Dermis microvascular lymphatic vessel endothelial cell (primary cell): Measurements from ENCODE around the gene COA1. TPM values are rescaled to one million over a fixed set of nuclear protein-coding genes. Genes with fewer than 3 reads are reported as not detected.
"Not testable (repeated sequence)": the region's sequence is repeated elsewhere in the genome, so short reads cannot be mapped to it uniquely, and the experiment has no call there.

Source experiments
- DNase-seq, 2 donors: peaks; one replicate each; pipeline versions ENCODE4 v3.0.0 to v3.0.0-alpha.2; 2010; ENCODE audit warnings: low read depth in 2 of 2
- total RNA-seq: library from RNA; depleted of rRNA; stranded (reverse); fragments of >200 nt; gene quantifications from 2 replicates; pipeline ENCODE4 v1.2.1, GENCODE V29; 2014

COA1 gene, protein sequence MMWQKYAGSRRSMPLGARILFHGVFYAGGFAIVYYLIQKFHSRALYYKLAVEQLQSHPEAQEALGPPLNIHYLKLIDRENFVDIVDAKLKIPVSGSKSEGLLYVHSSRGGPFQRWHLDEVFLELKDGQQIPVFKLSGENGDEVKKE
- total RNA-seq, result 30.2 and 33.6 TPM in 2 replicates

DNA sequence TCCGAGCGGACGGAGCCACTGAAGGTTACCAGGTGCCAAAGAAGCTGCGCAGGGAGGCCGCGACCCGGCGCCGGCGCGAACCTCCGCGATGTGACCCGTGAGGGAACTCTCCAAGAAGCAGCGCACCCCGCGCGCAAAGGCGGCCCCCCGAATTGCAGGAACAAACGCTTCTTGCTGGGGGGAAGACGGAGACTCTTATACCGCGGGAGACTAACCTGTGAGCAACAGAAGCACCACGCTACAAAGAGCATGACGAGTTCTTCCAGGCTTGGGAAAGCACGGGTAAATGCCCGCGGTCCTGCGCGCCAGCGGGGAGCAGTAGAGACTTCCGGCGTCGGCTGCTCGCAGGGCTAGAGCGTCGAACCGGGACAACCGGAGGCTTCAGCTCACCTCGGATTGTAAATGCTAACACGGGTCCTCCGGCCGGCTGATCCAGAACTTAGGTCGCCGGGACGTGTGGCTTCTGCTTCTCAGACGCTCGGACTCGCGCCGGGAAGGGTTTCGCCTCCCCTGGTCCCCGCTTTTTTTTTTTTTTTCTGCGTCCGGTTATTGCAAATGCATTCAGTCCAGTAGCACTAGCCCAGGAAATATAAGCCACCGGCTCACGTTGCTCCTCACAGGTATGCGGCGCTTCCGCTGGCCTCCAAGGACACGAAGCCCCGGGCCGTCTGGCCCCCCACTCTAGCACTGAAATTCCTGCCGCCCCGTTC lies at the start of gene COA1:
TSS of gene COA1 (minus strand) at position 310 of the 710 bp plus-strand sequence. CDS start 80,909 bp downstream, outside the sequence.
- peak; percentile 84 to 92 for DNase-seq

DNA sequence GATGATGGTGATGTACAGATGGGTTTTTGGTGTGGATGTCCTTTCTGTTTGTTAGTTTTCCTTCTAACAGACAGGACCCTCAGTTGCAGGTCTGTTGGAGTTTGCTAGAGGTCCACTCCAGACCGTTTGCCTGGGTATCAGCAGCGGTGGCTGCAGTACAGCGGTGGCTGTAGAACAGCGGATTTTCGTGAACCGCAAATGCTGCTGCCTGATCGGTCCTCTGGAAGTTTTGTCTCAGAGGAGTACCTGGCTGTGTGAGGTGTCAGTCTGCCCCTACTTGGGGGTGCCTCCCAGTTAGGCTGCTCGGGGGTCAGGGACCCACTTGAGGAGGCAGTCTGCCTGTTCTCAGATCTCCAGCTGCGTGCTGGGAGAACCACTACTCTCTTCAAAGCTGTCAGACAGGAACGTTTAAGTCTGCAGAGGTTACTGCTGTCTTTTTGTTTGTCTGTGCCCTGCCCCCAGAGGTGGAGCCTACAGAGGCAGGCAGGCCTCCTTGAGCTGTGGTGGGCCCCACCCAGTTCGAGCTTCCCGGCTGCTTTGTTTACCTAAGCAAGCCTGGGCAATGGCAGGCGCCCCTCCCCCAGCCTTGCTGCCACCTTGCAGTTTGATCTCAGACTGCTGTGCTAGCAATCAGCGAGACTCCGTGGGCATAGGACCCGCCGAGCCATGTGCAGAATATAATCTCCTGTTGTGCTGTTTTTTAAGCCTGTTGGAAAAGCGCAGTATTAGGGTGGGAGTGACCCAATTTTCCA lies 49.1 kb upstream of the COA1 start:
- DNase-seq, result not testable (repeated sequence)

DNA sequence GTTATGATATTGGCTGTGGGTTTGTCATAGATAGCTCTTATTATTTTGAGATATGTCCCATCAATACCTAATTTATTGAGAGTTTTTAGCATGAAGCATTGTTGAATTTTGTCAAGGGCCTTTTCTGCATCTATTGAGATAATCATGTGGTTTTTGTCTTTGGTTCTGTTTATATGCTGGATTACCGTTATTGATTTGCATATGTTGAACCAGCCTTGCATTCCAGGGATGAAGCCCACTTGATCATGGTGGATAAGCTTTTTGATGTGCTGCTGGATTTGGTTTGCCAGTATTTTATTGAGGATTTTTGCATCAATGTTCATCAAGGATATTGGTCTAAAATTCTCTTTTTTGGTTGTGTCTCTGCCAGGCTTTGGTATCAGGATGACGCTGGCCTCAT lies 45.9 kb upstream of the COA1 start:
- not testable (repeated sequence) for DNase-seq

DNA sequence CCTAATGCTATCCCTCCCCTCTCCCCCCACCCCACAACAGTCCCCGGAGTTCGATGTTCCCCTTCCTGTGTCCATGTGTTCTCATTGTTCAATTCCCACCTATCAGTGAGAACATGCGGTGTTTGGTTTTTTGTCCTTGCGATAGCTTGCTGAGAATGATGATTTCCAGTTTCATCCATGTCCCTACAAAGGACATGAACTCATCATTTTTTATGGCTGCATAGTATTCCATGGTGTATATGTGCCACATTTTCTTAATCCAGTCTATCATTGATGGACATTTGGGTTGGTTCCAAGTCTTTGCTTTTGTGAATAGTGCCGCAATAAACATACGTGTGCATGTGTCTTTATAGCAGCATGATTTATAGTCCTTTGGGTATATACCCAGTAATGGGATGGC lies 43.9 kb upstream of the COA1 start:
- not testable (repeated sequence) for DNase-seq

DNA sequence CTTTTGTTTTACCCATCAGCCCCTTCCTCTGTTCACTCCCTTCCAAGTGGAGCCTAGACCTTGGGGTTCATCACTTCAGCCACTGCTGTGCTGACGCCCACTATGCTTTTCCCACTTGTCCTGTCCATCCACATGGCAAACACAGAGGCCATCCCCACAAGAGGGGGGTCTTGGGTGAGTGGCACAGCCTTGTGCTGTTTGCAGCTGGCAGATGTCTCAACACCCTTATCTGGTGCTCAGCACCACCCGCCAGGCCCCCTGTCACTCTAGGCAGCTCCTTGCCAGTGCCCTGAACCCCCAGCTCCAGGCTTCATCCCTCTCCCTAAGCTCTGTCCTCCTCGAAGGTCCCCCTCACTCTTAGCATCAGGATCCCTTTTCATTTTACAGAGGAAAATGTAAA lies 42.2 kb upstream of the COA1 start:
- DNase-seq, result no peak

DNA sequence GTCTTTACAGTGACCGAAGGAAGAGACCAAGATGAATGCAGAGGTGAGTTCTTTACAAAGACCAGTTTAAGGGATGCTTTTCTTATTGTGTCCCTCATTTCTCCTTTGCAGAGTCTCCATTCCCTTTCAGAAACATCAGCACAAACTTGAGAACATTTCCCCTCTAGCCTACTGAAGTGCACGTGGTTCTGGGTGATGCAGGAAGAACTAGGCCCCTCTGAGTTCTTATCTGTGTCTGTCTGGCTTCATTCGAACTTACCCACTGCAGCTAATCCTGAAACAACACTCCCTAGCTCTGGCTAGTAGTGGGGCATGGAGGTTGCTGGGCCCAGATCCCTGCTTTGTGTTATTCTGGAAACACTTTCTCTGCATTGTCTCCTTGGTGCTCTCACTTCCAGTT lies 41.8 kb upstream of the COA1 start:
- no peak for DNase-seq

DNA sequence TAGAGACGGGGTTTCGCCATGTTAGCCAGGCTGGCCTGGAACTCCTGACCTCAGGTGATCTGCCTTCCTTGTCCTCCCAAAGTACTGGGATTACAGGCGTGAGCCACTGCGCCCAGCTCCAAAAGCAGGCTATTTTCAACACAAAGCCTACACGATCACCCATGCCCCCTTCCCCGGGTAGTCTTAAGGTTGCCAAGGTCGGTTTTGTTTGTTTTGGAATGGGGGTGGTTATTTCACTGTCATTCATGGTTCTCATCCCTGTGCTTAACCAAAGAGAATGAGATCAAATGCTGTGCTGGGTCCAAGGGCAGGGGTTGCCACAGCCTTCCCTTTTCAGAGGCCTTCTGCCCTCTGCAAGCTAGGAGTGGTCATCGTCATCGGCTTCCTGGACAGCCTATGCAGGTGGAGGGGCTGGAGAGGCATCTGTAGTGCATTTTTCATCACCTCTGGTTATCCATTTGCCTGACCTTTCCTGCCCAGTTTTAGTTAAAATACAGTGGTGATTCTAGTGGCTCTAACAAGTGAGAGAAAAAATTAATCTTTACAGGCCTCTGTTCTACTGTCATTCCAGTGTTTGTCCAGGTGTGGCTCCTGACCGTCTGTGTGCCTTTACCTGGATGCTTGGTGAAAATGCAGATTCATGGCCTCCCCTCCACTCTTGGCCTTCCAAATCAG lies 40.6 kb upstream of the COA1 start:
- DNase-seq, result no peak

DNA sequence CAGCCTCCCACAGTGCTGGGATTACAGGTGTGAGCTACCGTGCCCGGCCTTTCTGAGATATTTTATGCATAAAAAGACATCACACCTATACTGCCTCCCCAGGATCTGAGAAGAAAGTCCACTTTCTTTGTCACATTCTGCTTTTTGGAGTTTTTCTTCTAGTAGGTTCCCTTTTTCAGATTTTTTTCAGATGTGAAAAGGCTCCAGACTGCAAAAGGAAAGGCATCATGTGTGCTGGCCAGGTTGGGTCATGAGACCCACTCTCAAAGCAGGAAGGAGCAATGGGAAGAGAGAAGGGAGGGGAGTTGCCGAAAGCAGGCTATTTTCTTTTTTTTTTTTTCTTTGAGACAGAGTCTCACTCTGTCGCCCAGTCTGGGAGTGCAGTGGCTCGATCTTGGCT lies 40.0 kb upstream of the COA1 start:
- no peak for DNase-seq

DNA sequence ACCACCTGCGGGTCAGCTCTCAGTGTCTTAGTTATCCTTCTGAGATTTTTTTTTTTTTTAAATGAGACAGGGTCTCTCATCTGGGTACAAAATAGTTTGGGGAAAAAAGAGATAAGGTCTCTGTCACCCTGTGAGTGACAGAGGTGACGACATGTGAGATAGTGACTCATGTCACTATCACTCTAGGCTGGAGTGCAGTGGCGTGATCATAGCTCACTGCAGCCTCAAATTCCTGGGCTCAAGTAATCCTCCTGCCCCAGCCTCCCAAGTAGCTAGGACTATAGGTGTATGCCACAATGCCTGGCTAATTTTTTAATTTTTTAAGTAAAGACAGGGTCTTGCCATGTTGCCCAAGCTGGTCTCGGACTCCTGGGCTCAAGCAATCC lies 39.6 kb upstream of the COA1 start:
- DNase-seq, result no peak

DNA sequence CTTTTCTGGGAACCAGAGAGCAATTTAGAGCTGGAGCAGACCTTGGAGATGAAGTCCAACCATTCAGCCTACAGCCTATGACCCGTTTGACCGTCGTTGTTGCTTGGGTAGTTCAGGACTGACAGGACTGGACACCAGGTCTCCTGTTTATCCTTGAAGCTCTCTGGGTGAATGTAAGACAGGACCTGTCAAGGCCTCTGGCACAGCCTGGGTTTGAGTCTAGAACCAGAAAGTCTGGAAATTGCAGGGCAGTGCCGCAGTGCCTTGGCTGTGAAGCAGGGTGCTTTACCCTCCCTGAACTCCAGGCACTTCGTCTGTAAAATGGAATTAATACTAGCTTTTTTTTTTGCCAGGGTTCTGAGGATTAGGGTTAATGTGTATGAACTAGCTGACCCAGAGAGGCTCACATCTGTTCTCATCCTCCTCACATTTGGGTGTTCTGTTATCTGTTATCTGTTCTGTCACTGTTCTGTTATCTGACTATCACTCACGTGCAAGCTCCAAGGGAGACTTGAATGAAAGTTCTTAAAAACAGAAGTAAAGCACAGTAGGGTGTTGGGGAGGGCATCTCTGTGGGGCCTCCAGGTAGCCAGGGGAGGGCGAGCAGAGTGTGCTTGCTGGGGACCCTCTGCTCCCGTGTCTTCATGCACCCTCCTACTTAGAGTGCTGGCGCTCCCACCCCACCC lies 39.0 kb upstream of the COA1 start:
- DNase-seq, result no peak

DNA sequence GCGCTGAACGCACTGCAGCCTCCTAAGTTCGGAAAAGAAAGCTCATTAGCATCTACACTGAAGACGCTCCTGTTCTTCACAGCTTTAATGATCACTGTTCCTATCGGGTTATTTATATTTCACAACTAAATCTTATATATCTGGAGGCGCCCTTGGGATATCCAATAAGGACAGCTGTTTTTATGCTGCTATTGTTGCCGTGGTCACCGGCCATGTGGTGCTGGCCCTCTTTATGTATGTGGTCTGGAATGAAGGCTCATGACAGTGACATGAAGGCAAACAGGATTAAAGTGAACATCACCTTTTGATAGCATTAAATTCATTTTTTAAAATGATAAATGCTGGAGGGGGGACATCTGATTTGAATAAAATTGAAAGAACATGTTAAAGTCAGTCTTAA lies 38.0 kb upstream of the COA1 start:
- no peak for DNase-seq

DNA sequence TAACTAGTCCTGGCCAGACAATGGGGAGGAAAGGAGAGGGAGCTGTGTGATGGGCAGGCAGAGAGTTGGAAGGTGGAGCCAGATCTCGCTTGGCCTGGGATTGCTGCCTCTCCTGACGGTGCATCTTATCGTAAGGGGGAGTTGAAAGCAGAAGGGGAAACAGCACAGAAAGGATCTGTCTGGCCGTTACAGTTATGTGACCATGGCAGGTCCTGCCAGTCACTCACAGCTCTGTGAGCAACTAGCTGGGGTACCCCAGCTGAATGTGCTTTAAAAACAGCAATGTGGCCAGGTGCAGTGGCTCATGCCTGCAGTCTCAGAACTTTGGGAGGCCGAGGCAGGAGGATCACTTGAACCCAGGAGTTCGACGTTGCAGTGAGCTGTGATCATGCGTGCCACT lies 37.2 kb upstream of the COA1 start:
- no peak for DNase-seq

DNA sequence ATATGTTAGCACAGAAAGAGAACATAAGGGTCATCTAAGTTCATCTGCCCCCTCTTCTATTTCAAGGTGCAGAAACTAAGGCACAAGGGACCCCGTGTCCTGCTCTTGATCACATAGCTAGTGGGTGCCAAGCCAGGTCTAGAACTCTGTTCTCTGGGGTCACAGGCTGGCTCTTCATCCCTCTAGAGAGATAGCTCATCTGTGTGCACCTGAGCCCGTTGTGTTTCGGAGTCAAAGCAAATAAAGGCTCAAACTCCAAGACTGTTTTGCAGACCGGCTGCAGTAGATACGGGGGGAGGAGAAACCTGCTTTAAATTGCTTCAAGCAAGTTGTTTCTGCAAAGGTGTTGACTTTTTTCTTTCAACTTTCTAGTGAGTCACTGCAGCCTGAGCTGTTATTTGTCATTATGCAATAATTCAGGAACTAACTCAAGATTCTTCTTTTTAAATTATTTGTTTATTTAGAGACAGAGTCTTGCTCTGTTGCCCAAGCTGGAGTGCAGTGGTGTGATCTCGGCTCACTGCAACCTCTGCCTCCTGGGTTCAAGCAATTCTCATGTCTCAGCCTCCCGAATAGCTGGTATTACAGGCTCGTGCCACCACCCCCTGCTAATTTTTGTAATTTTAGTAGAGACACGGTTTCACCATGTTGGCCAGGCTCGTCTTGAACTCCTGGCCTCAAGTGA lies 35.6 kb upstream of the COA1 start:
- DNase-seq, result no peak

DNA sequence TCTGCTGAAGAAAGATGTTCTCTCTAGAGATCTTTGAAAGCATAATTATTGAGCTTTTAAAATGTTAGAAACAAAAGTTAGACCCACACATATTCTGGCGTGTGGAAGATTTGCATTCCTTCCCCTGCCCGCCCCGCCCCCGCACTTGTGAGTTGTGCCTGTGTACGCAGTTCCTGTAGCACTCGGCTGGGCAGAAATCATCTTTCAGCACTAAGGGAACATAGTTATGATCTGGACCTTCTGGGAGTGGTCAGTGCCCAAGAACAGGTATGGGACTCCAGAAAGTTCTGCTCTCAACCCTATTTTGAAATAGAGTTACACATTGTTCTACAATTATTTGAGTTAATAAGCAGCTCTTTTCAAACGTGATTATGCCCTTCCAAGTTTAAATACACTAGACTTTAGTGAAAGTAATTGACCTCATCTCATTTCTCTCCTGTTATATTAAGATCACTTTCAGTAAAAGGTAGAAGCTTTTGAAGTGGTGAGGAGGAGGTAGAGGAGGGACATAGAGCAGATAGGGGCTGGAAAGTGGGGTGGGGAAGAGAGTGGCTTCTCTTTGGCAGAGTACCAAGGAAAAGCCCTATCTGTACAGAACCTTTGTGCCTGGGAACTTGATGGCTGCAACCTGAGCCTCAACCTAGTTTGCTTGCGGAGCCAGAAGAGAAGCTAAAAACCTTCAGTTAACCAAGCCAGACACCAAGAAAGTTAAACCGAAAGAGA lies 34.9 kb upstream of the COA1 start:
- DNase-seq, result no peak

DNA sequence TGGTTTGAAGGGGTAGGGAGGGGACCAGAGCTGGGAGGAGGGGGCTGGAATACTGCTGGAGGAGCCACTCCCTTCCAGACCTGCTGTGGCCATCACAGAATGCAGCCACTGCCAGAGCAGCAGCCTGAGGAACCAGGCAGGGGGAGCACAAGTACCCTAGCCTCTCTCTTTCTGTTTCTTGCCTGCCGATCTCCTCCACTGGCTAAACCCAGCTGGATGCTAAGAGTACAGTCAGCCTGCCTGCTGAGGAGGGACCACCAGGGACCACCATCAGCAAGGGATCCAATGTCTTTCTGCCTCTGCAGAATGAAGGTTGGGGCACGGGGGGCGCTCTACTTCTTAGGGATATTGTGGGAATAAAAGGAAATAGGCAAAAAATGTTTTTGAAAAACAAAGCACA lies 33.9 kb upstream of the COA1 start:
- DNase-seq, result no peak

DNA sequence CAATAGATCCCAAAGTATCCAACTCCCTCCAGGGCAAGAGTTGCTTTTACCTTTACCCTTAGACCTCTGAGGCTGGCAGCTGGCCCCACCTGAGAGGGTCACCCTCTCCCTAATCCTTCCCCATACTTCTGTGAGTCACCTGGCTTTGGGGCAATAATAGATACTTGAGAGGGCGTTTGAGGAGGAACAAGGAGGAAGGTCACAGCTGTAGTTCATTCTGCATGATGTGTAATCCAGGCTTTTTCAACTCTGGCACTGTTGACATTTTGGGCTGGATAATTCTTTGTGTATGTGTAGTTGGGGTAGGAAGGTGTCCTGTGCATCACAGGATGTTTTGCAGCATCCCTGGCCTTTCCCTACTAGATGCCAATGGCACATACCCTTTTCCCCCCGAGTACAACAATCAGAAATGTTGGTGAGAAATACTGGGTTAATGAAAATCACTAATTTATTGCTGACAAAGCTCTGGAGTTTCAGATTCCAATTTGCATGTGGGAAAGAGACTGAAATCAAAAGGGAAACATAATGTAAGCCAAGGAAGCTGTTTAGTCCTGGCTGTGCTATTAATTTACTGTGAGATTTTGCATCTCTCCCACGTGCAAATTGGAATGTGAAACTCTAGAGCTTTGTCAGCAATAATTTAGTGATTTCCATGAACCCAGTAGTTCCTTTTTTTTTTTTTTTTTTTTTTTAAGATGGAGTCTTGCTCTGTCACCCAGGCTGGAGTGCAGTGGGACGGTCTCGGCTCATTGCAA lies 32.8 kb upstream of the COA1 start:
- no peak for DNase-seq

DNA sequence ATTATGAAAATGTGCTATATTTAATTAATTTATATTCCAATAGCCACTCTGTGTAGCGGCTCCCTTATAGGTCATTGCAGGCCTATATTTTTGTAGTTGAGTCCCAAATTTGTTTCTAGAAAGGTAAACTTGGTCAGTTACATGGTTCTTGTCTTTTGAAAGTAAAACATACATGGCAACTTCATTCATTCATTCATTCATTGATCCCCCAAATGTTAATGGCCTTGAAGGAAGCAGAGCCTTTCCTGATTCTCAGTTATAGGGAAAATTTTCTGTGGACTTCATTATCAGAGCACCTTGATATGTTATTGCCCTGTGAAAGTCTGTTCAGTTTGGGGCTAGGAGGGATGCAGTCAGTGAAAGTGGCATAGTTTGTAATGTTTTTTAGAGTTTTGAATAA lies 32.1 kb upstream of the COA1 start:
- no peak for DNase-seq

DNA sequence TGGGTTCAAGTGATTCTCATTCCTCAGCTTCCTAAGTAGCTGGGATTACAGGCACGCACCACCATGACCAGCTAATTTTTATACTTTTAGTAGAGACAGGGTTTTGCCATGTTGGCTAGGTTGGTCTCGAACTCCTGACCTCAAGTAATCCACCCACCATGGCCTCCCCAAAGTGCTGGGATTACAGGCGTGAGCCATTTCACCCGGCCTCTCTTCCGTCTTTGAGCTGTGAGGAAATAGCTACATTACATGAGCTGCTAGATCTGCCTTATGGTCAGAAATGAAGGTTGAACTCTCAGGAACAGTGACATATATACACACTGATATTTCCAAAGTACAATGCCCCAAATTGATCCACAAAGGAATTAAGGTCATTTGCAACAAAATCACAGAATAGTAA lies 31.5 kb upstream of the COA1 start:
- DNase-seq, result no peak

DNA sequence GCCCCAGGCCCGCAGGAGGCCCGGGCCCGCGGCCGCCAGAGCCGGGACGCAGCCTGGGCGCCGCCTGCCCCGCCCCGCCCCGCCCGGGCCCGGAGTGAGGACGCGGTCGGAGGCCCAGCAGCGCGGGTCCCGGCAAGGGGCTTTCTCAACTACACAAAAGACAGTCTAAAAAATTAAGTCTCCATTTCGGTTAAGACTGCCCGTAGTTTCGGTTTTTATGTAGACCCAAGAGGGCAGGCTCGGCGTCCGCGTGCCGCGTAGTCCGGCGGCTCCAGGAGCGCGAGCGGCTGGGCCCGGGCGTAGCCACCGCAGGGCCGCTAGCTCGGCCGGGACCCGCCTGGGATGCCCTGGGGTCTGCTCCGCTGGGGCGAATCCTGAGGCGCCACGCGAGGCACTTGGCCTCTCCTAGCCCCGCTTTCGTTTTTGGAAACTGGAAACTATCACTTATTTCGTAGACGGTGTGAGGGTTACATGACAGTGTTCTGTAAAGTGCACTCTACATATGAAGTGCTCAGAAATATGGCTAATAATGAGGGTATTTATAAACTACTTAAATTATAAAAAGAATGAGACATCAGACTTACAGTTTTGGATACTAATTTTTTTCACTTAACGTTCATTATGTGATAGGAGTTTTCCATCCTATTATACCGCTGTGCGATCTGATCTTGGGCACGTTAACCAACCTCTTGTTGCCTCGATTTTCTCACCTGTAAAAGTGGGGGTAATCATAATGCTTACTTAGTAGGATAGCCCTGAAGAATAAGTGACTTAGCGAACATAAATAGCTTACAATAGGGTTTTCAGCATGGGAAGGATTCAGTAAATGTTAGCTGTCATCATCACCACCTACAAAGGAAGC lies 29.7 kb upstream of the COA1 start:
- peak in 1 of 2 donors; percentile 47 for DNase-seq
